Cardiac muscle cell (in vitro differentiated cells and primary cell): ENCODE data around the gene ZNF195. TPM values are rescaled to one million over a fixed set of nuclear protein-coding genes. Genes with fewer than 3 reads are reported as not detected.
"Not testable (repeated sequence)": the region's sequence is repeated elsewhere in the genome, so short reads cannot be mapped to it uniquely, and the experiment has no call there.

ENCODE experiments used
- DNase-seq, 2 donors: peaks; one replicate each; pipeline versions ENCODE4 v3.0.0 to v3.0.0-alpha.2; 2010 to 2017; ENCODE audit warnings: low read depth in 1 of 2, low spot score in 1 of 2
- H3K27ac ChIP-seq: fragments of 200-600 bp; sonication (generic); 2 replicates; pipeline ENCODE4 v1.5.1; 2016
- H3K27me3 ChIP-seq: fragments of 200-600 bp; sonication (generic); 2 replicates; pipeline ENCODE4 v1.6.0; 2016; ENCODE audit warnings: control low read depth
- H3K36me3 ChIP-seq: fragments of 200-600 bp; sonication (generic); 2 replicates; pipeline ENCODE4 v1.5.1; 2016; ENCODE audit warnings: control low read depth
- H3K4me1 ChIP-seq: fragments of 200-600 bp; sonication (generic); 2 replicates; pipeline ENCODE4 v1.8.1; 2017; ENCODE audit warnings: low read depth, mild to moderate bottlenecking, mixed run types
- H3K4me3 ChIP-seq: fragments of 200-600 bp; sonication (generic); 2 replicates; pipeline ENCODE4 v1.5.1; 2016; ENCODE audit warnings: mild to moderate bottlenecking
- H3K9me3 ChIP-seq: fragments of 200-600 bp; sonication (generic); 2 replicates; pipeline ENCODE4 v1.5.1; 2017; ENCODE audit warnings: low read depth, mild to moderate bottlenecking, control low read depth
- CTCF ChIP-seq: IDR thresholded peaks from 2 replicates; pipeline ENCODE4 v1.5.1; 2012; ENCODE audit warnings: low read depth, mild to moderate bottlenecking, low read length
- polyA plus RNA-seq: library from polyadenylated mRNA; unstranded; fragments of >200 nt; fragmentation: Nextera tagmentation; extraction: Ambion mirVana; gene quantifications from 2 replicates; pipeline ENCODE4 v1.2.1, GENCODE V29; 2016
- total RNA-seq: library from RNA; depleted of rRNA; stranded (reverse); fragments of >200 nt; gene quantifications from 2 replicates; pipeline ENCODE4 v1.2.3, GENCODE V29; 2016

Gene ZNF195
- total RNA-seq (20.2 and 35.5 TPM in 2 replicates), polyA plus RNA-seq (35.1 TPM in 2 replicates)

GRCh38 chr11:3378426-3379423 is at the start of gene ZNF195:
Gene ZNF195, minus strand, starts transcription at chr11:3379146. Its CDS starts 106 bp downstream, at chr11:3379040.
- peak; percentile 92 to 98 for DNase-seq
- H3K4me3 ChIP-seq, result peak within 1 kb of the TSS; percentile 99
- TF ChIP-seq CTCF, result no peak
- peak within 1 kb of the TSS; percentile 92 for H3K27ac ChIP-seq
- no peaks in the 10 kb centered on the region for H3K4me1 ChIP-seq
- H3K27me3 ChIP-seq, result no peaks in the 10 kb centered on the region
- H3K9me3 ChIP-seq, result no peaks in the 10 kb centered on the region
- peaks cover 8% of the 10 kb centered on the region for H3K36me3 ChIP-seq

GRCh38 chr11:3428076-3428475 is 49.1 kb upstream of the ZNF195 start:
- not testable (repeated sequence) for H3K27ac ChIP-seq, H3K9me3 ChIP-seq, H3K36me3 ChIP-seq, H3K4me3 ChIP-seq, H3K4me1 ChIP-seq, DNase-seq, H3K27me3 ChIP-seq

- not testable (repeated sequence) for H3K9me3 ChIP-seq
Observed at GRCh38 chr11:3426541-3426940, 47.6 kb upstream of the ZNF195 start.

GRCh38 chr11:3423928-3424327 is 45.0 kb upstream of the ZNF195 start:
- H3K27me3 ChIP-seq, H3K9me3 ChIP-seq, DNase-seq, H3K36me3 ChIP-seq, H3K27ac ChIP-seq, H3K4me1 ChIP-seq: not testable (repeated sequence)
- peak overlapping the region; percentile 43 for H3K4me3 ChIP-seq

More at GRCh38 chr11:3426541-3426940, 47.6 kb upstream of the ZNF195 start:
- H3K4me1 ChIP-seq, H3K27ac ChIP-seq, DNase-seq, H3K36me3 ChIP-seq, H3K27me3 ChIP-seq, H3K4me3 ChIP-seq: not testable (repeated sequence)

- H3K4me3 ChIP-seq, result peak overlapping the region; percentile 43
- not testable (repeated sequence) for H3K36me3 ChIP-seq, DNase-seq, H3K9me3 ChIP-seq, H3K27me3 ChIP-seq, H3K4me1 ChIP-seq
- H3K27ac ChIP-seq, result peak overlapping the region; percentile 68
Observed at GRCh38 chr11:3423138-3423731, 44.3 kb upstream of the ZNF195 start.

GRCh38 chr11:3422380-3423137 is 43.6 kb upstream of the ZNF195 start:
- not testable (repeated sequence) for H3K36me3 ChIP-seq, H3K4me1 ChIP-seq, H3K9me3 ChIP-seq, H3K27me3 ChIP-seq
- Histone ChIP-seq H3K4me3 (peak overlapping the region; percentile 45), H3K27ac (peak overlapping the region; percentile 66)
- peak; percentile 94 to 98 for DNase-seq

GRCh38 chr11:3421608-3422379 is 42.8 kb upstream of the ZNF195 start:
- not testable (repeated sequence) for H3K27ac ChIP-seq, H3K9me3 ChIP-seq, H3K4me1 ChIP-seq, H3K36me3 ChIP-seq, H3K27me3 ChIP-seq
- peak overlapping the region; percentile 45 for H3K4me3 ChIP-seq
- peak; percentile 23 to 39 for DNase-seq

- H3K27ac ChIP-seq, H3K36me3 ChIP-seq, H3K9me3 ChIP-seq, H3K27me3 ChIP-seq, H3K4me1 ChIP-seq, H3K4me3 ChIP-seq: not testable (repeated sequence)
- DNase-seq, result peak in 1 of 2 donors; percentile 7
Observed at GRCh38 chr11:3420281-3421042, 41.5 kb upstream of the ZNF195 start.

- not testable (repeated sequence) for H3K27me3 ChIP-seq, H3K4me1 ChIP-seq, DNase-seq, H3K4me3 ChIP-seq, H3K9me3 ChIP-seq, H3K27ac ChIP-seq, H3K36me3 ChIP-seq
Observed at GRCh38 chr11:3419496-3419895, 40.5 kb upstream of the ZNF195 start.
